HG03103 (cell line): ENCODE results near the gene C5orf22.
"Not testable (repeated sequence)": the region's sequence is repeated elsewhere in the genome, so short reads cannot be mapped to it uniquely, and the experiment has no call there.

Experiments
- ATAC-seq: cut with Tn5 transposase; IDR thresholded peaks from one replicate; pipeline ENCODE4 v1.9.1; 2021; ENCODE audit warnings: low read depth; ENCODE audit not compliant: unreplicated experiment

C5orf22 gene

GRCh38 chr5:31598640-31599611 lies 66.8 kb downstream of the C5orf22 start:
- no peak for ATAC-seq

GRCh38 chr5:31602305-31602704 lies 70.2 kb downstream of the C5orf22 start:
- not testable (repeated sequence) for ATAC-seq

GRCh38 chr5:31604240-31604639 lies 72.1 kb downstream of the C5orf22 start:
- no peak for ATAC-seq

DNA sequence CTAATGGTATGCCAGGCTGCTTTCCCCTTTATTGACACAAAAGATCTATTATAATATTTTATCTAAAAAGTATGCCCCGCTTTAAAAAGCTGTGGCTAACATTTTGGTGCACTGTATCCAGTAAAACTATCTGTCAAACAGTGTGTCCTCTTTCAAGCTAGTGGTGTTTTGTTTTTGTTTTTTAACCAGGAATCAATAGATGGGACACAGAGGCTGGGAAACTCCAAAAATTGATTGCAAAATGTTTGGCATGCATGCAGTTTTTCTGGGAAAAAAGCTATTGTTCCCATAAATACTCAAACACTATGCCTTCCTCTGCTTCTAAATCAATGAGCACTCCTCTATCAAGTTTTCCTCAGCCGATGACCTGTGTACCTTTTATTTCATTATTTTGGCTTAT lies 72.5 kb downstream of the C5orf22 start:
- ATAC-seq = no peak
